ENCODE measurements around the gene PTPRE. TPM values are rescaled to one million over a fixed set of nuclear protein-coding genes. Genes with fewer than 3 reads are reported as not detected.

Gene PTPRE
- total and polyA plus RNA-seq, 9 donors: 2.1 to 15.5 (median 6.9) TPM

DNA sequence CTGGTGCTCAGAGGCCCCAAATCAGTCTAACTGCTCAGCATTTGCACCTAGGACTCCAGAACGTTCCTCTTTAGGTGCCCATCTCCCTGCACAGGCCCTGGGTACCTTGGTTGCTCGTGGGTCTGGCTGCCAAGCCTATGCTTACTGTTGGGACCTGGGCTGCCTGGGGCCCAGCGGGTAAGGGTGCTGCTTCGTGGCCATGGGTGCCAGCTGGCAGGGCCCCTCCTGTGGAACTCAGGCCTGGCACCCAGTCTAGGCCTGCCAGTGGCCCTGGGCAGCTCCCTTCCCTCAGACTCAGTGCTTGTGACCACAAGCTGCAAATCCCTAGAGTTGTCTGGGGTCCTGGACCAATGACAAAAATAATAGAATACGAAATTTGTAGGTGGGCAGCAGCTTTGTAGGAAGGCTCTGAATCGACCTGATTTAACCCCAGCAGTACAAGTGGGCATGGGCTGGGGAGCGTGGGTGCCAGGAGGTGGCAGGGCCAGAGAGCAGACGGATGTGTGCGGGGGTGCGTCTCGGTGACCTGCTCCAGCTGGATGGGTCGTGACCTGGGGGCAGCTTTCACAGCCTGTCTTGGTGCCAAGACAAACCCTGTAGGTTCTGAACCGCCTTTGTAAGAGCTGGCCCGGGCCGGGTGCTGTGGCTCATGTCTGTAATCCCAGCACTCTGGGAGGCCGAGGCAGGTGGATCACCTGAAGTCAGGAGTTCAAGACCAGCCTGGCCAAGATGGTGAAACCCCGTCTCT lies 149.6 kb downstream of the PTPRE start:
- Histone ChIP-seq H3K4me3 (no peak overlapping the region), H3K27me3 (no peaks in the 10 kb centered on the region), H3K36me3 (no peaks in the 10 kb centered on the region), H3K27ac (no peak overlapping the region), H3K9me3 (no peaks in the 10 kb centered on the region), H3K4me1 (ENCODE audit: insufficient read depth) (no peaks in the 10 kb centered on the region)
- intact Hi-C loops (cut with DNase I): no loop called here
- DNase-seq: no peak
- 83 to 88% (median 84%) methylated on average over 17 of the region's 17 CpGs for WGBS, 3 donors
- TF ChIP-seq POLR2A (IDR thresholded peaks at IDR 0.05): no peak
- TF ChIP-seq EP300 (IDR thresholded peaks at IDR 0.05): no peak
- TF ChIP-seq, protein P1, sequence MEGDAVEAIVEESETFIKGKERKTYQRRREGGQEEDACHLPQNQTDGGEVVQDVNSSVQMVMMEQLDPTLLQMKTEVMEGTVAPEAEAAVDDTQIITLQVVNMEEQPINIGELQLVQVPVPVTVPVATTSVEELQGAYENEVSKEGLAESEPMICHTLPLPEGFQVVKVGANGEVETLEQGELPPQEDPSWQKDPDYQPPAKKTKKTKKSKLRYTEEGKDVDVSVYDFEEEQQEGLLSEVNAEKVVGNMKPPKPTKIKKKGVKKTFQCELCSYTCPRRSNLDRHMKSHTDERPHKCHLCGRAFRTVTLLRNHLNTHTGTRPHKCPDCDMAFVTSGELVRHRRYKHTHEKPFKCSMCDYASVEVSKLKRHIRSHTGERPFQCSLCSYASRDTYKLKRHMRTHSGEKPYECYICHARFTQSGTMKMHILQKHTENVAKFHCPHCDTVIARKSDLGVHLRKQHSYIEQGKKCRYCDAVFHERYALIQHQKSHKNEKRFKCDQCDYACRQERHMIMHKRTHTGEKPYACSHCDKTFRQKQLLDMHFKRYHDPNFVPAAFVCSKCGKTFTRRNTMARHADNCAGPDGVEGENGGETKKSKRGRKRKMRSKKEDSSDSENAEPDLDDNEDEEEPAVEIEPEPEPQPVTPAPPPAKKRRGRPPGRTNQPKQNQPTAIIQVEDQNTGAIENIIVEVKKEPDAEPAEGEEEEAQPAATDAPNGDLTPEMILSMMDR (IDR thresholded peaks at IDR 0.05): no peak

DNA sequence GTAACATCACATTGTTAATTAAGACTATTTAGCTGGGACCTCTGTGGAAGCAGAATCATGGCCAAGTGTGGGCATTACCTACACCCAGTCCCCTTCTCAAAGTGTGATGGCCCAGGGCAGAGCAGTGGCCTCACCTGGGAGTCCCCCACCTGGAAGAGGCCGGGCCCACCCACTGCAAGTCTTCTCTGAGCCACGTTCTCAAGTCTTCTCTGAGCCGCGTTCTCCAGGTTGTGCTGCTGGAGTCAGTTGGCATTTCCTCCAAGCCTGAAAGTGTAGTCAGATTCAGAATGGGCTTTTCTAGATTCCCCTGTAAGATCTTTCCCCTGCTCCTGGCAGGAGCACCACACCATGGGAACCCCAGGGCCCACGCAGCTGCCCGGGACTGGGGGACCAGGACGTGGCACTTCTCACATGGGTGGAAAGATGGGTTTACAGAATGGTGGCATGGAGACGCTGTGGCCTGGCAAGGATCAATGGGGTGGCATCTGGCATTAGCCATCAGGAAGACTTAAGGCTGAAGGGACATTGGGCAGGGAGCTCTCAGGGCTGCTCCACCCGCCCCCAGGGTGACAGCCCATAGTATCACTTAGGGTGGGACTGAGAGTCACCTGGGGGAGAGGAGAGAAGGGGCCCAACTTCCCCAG lies 151.3 kb downstream of the PTPRE start:
- no peaks in the 10 kb centered on the region for H3K27me3 ChIP-seq
- no peaks in the 10 kb centered on the region for H3K9me3 ChIP-seq
- no peak for DNase-seq
- no peaks in the 10 kb centered on the region for H3K36me3 ChIP-seq
- no peak overlapping the region for H3K4me3 ChIP-seq
- no peaks in the 10 kb centered on the region for H3K4me1 ChIP-seq (ENCODE audit: insufficient read depth)
- intact Hi-C loops (cut with DNase I): no loop called here
- H3K27ac ChIP-seq: no peak overlapping the region
- no peak for TF ChIP-seq POLR2A (IDR thresholded peaks at IDR 0.05)
- TF ChIP-seq EP300 (IDR thresholded peaks at IDR 0.05): no peak
- TF ChIP-seq, protein P1 (IDR thresholded peaks at IDR 0.05): no peak
- WGBS, 3 donors: 95 to 97% (median 97%) methylated on average over 9 of the region's 9 CpGs

DNA sequence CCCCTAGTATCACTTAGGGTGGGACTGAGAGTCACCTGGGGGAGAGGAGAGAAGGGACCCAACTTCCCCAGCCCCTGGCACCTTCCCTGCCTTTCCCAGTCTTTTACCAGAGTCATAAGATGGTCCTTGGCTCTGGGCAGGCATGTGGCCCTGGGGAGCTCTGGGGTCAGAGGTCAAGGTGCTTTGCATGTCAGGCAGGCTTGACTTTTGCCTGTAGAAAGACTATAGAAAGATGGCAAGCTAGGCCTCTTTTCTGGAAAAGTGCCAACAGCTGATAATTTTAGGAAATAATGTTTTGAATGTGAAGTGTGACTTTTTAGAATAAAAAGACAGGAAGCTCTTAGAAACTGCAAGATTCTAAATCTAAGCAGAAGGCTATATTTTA lies 151.8 kb downstream of the PTPRE start:
- Histone ChIP-seq H3K27ac (no peak overlapping the region), H3K27me3 (no peaks in the 10 kb centered on the region), H3K4me3 (no peak overlapping the region), H3K36me3 (no peaks in the 10 kb centered on the region), H3K9me3 (no peaks in the 10 kb centered on the region), H3K4me1 (ENCODE audit: insufficient read depth) (no peaks in the 10 kb centered on the region)
- TF ChIP-seq, protein P1 (IDR thresholded peaks at IDR 0.05): no peak
- no peak for TF ChIP-seq EP300 (IDR thresholded peaks at IDR 0.05)
- no peak for TF ChIP-seq POLR2A (IDR thresholded peaks at IDR 0.05)
- no peak for DNase-seq
- intact Hi-C loops (cut with DNase I): no loop called here

DNA sequence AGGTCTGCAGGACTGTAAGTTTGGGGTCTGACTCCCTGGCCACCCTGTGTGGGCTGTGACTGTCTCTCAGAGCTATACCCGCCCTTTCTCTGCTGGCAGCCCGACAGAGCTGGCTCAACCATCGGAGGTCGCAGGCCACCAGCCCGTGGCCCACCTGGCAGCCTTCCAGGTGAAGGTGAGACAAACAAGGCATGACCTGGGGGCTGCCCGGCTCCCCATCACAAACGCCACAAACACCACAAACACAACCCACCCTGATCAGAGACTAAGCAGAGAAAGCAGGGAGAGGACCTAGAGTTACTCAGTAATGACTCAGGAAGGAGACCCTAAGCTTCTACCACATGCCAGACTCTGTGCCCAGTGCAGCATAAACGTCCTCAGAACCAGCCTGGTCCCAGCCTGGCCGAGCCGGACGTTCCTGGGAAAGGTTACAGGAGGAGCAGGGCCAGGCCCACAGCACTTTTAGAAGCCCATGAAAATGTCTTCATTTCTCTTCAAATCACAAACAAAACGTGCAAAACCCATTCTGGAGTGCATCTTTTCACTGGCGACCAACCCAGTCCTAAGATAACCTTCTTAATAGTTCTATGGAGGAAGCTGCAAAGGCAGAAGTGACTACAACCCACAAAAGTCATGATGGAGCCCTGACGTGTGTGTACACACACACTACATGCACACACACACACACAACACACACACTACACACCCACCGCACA lies 152.5 kb downstream of the PTPRE start:
- Histone ChIP-seq H3K4me3 (no peak overlapping the region), H3K9me3 (no peaks in the 10 kb centered on the region), H3K36me3 (no peaks in the 10 kb centered on the region), H3K4me1 (ENCODE audit: insufficient read depth) (no peaks in the 10 kb centered on the region), H3K27me3 (no peaks in the 10 kb centered on the region), H3K27ac (no peak overlapping the region)
- no peak for DNase-seq
- TF ChIP-seq POLR2A (IDR thresholded peaks at IDR 0.05): no peak
- intact Hi-C loops (cut with DNase I): no loop called here
- 71 to 78% (median 74%) methylated on average over 15 of the region's 15 CpGs for WGBS, 3 donors

DNA sequence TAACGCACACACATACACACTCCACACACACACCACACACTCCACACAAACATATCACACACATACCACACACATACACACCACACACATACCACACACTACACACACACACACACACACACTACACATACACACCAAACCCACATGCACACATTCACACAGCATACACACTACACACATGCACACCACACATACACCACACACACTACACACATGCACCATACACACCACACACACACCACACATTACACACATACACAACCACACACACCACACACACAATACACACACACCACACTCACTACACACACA lies 153.0 kb downstream of the PTPRE start:
- H3K27ac ChIP-seq: no peak overlapping the region
- H3K4me1 ChIP-seq (ENCODE audit: insufficient read depth): no peaks in the 10 kb centered on the region
- H3K27me3 ChIP-seq: no peaks in the 10 kb centered on the region
- H3K4me3 ChIP-seq: no peak overlapping the region
- no peaks in the 10 kb centered on the region for H3K36me3 ChIP-seq
- DNase-seq: no peak
- H3K9me3 ChIP-seq: no peaks in the 10 kb centered on the region
- intact Hi-C loops (cut with DNase I): no loop called here
- 95 to 100% (median 96%) methylated on average over 1 of the region's 1 CpG for WGBS, 3 donors
- TF ChIP-seq, protein P1 (IDR thresholded peaks at IDR 0.05): no peak
- TF ChIP-seq POLR2A (IDR thresholded peaks at IDR 0.05) (no peak), EP300 (IDR thresholded peaks at IDR 0.05) (no peak)
